Fibroblast of skin of right quadriceps (primary cell): ENCODE measurements around the gene LGR4.

Source experiments
- DNase-seq: peaks from one replicate; pipeline ENCODE4 v3.0.0-alpha.2; 2013

The LGR4 gene

DNA sequence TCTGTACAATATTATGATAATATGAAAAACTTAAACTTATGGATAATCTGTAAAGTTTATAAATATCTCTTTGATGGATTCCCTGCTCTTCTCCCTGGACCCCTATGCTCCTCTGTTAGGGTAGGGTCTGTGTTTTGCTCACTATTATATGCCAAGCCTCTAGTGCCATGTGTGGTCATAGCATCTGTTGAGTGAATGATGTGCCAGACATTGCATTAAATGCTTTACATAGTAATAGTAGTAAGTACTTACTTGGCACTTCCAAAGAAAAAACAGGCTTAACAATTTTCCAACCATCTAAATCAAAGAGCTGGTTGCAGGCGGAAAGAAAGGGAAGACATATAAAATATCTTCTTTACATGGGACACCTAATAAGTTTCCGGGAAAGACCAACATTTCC is 46.8 kb downstream of the LGR4 start:
- DNase-seq: no peak

DNA sequence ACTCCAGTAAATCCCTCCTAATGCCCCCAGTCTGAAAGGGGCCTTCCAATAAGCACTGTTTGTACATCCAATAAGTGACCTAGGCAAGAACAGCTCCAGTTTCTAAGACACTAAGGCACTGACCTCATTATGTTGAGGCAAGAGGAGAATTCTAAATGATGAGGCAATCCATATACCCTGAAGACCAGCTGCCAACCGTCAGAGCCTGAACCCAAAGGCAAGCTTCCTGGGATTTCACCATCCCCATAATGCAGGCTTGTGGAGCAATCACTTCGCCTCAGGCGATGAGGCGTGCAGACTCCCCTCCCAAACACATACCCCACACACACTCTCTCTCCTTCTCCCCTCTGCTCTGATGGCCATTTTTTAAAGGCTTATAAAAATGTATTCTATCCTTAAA is 49.5 kb downstream of the LGR4 start:
- peak; percentile 71 for DNase-seq

DNA sequence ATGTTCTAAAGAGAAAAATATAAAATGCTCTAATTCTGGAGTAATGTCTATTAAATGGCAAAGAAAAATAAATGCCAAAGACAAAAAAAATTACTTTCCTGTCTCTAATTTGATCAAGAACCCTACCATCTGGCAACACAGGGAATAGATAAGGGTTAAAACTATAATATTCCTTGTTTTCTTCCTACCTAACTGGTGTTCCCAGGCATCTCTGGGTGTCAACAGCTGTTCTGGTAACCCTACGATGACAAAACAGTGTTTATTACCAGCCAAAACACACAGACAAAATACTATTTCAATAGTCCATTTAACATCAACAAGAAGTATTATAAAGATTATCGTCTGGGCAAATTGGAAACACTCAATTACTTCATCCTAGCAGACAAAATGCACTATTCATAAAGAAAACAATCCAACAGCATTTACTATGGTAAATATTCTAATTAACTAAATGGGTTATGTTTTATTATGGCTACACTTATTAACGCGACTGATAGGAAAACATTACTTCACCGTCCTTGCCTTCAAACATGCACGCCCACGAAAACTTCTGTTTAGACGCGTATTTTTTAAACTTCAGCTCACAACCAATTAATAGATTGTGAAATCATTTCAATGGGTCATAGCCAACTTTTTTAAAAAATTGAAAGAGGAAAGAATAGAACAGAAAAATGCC is 50.6 kb downstream of the LGR4 start:
- DNase-seq: no peak

DNA sequence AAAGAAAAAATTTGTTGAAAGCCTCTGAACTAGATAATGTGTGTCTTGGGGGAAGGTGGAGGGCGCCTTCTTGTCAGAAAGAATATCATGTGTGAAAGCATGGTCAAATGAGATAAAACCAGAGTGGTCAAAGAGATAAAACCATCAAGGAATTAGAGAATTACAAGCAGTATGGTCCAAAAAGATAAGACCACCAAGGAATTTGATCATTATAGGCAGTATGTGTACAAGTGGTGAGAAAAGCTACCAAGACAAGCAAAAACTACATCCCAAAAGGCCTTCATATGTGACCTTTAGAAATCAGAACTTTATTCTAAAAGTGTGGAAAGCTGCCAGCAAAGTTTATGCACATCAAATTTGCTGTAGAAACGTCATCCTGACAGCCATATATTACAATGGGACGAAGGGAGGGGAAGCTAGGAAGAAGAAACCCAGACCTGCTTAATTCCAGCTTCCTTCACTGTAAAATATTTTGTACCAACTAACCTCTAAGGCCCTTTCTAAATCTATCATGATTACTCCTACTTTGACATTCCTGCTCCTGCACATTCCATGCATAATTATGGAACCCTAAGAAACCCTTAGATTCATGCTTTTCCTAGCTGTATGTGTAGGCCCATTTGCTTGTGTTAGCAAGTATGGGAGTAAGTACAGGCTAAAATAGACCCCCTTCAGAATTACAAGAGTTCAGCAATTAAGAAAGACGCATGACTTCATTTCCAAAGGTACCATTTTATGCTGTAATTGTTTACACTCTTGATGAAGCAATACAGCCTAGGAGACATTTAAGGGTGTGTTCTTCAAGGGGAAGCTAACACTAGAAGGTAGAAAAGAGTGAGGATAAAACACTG is 51.6 kb downstream of the LGR4 start:
- DNase-seq: peak; percentile 39

DNA sequence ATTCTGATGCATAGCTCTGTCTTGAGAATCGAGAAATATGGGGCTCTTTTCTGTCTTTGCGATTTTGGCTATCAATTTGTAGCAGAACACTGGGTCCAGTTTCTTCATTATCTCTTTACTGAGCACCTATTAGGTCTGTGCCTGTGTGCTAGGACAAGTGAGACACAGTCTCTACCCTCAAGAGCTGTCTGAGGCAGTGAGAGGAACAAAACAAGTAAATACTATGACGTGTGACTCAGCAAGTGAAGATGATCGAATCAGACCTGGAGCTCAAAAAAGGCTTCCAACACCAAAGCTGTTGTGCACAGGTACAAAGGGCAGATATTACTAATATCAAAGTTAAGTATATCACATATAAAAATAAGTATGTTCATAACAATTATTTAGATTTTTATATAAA is 52.4 kb downstream of the LGR4 start:
- no peak for DNase-seq

DNA sequence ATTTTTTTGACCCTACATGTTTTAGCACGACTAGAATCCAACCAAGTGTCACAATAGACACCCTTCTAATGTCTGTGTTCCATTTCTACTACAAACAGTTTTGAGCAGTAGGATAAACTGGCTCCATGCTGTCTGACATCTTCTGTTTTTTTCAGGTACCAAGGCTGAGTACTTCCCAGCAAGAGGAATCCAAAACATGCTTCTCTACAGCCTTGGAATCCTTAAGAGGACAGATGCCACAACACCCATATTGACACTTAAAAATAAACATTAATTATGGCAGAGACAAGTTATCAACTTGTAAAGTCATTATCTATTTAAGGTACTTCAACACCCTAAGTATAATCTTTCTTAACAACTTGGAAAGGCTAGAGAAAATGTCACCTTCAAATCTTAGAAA is 54.2 kb downstream of the LGR4 start:
- no peak for DNase-seq

DNA sequence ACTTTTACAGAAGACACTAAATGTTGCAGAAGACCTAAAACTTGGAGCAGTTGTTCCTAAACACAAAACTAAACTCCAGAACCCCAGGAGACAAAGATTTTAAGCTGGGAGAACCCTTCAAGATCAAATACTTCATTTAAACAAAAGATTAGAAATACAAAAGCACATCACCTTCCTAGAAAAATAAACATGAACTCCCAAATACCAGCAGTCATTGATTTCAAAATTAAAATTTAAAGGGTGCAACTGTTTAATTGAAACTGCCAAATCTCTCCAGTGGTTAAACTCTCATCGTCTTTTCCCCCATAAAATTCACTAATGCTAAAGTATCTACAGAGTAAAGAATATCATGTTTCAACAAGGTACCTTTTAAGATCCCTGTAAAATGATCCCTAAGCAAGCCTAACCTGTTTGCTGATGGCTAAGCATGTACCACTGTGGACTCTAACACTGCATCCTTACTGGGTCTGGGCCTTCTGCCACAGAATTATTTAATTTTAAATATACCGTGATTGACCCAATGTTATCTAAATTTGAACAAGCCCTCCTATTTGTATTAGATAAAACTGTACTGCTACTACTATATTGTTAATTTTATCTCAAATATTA is 55.9 kb downstream of the LGR4 start:
- no peak for DNase-seq

DNA sequence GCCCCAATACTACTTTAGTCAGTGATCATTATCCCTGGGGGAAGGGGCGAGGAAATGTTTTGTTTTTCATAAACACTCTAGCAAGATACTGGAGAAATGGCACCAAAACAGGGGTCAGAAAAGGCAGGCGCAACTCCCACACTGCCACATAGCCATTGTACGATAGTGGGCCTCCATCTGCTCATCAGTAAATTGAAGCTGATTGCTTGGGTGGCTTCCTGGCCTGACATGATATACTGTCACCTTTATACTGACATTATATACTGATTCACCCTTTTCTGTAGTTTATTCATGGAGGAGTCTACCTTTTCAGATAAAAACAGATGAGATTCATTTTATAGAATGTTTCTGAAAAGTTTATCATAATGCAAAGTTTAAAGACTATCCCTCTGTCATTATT is 57.9 kb downstream of the LGR4 start:
- no peak for DNase-seq

DNA sequence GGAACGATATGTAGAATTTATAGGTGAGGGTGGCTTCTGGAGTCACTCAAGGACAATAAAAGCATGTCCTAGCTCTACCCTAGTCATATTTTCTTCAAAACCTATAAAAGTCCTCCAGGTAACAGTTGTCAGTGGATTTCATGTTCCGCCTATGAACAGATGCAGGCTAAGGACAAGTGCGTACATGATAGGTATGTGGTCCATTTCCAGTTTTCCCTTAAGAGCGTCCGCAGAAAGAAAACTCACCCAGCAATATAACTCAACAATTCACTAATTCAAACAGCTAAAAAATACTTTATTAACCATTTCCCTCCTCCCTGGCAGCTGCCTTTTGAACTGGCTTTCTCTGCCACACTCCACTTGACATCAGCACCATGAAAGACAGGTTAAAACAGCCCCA is 59.4 kb downstream of the LGR4 start:
- DNase-seq: no peak

DNA sequence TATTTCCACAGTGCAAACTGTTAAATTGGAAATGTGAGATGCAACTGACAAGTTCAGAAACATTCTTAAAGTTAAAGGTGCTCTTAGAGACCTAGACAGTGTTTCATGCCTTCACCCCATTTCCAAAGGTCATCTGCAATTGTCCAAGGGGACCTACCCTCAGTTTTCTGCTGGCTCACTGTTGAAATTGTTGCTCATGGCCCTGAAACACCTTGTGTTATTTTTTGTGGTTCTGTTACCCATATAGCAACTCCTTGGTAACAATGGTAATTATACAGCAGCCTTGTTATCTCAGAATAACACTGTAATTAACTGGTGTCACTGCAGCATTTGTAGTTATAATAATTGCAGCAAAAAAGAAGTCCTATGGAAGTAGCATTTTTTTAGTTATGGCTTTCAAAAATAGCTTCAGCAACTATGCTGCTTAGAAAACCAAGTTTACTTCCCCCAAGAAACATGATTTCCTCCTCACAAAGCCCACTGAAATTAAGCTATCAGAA is 60.3 kb downstream of the LGR4 start:
- no peak for DNase-seq

DNA sequence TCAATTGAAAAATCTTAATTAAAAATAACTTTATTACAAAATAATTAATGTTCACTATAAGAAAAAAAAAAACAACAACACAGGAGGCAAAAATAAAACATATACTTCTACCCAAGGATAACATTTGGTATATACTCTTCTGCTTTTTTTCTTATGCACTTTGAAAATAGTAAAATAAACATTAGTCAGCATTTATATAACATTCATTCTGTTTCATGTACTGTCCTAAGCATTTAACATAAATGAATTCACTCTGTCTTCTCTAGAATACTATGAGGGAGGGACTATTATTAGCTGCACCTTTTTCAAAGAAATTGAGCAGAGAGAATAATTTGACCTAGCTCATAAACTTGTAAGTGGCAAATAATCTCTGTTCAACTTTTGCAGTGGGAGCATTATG is 61.3 kb downstream of the LGR4 start:
- DNase-seq: no peak

DNA sequence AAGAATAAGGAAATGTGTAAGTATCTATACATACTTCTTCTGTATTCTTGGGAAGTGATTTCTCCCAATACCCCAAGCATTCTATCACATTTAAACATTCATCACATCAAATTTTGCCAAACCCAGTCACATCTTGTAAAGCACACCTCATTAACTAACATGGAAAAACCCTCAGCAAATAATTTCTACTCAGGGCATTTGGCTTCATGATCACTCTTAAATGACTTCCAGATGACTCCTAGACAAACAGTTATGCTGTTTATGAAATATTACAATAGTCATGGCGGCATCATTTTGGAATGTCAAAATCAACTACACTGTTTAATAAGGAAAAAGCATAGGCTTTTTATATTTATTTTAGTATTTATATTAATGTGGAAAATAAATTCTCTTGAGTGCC is 62.3 kb downstream of the LGR4 start:
- DNase-seq: peak; percentile 15

DNA sequence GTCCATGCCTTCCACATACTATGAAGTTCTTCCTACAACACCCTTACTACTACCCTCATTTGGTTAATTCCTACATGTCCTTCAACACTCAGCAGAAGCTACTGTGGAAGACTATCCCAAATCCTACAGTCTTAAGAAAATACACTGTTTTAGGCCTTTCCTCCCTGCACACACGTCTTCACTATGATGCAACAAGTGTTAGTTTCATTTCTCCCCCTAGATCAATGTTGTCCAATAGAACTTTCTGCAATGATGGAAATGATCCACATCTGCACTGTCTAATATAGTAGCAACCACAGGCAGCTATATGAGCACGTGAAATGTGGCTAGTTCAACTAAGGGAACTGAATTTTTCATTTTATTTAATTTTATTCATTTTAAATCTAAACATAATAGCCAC is 62.8 kb downstream of the LGR4 start:
- no peak for DNase-seq

DNA sequence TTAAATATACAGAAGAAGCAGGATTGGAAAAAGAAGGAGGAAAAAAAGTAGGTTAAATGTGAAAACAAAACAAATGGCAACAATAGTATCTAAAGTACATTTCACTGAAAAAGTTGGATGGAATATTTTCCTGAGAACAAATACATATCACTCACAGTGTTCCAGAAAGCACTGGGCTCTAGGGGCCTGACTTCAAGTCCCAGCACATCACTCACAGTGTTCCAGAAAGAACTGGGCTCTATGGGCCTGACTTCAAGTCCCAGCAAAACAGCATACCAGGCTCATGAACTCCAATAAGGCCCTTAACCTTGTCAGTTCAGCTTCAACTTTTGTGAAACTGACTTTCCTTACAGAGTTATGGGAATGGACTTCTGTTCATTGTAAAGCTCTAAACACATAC is 63.5 kb downstream of the LGR4 start:
- DNase-seq: no peak

DNA sequence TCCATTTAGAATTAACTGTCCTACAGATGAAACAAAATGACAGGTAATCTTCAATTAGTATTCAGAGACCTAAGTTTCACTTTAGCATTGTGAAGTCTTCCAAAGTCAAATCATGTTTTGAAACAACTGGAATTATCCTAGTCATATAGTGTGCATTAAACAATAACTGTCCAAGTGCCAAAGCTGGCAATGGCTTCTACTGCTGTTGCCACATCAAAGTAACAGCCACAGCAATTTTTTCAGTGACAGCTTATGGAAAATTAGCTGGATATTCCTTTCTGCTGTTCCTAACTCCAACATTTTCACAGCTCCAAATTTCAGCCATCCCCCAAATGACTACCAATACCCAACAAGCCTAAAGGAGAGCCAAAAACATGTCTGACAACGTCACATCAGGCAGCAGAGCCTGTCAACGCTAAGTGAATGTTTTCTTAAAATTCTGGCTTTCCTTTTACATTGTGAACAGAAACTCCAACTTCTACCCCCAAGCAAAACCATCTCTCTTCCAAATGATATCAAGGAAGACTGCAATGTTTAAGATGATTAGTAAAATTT is 64.3 kb downstream of the LGR4 start:
- DNase-seq: no peak

DNA sequence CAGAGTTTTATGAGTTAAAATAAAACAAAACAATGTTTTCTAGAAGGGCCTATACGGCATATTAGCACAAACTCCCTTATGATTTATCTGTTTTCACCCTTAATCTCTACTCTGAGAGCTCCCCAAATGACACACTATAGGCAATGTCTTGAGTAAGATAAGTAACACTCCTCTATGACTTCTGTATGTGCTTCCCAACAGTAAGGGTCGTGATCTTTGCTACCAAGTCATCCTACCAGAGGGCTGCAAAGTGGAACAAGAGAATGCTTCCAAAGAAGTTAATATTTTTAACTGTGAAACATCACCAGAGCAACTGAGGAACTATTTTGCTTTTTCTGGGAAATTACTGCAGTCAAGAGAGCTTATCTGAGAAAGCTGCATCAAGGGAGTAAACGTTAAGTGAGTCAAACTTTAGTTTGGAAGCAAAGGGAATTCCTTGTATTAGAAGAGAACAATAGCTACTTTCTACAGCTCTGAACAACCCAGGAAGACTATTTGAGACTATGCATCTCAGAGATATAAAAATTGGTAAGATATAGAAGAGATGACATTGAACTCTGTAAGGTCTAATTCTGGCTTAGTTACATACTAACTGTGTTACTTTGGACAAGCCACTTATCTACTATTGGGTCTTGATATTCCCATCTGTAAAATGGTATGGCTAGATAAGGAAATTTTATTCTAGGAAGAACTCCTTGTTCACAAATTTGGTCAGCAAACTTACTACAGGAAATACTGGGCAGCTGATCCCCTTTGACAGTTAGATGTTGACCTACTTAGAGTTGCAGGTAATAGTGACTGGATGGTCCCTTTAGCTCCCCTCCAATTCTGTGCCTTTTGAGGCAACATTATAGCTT is 65.9 kb downstream of the LGR4 start:
- no peak for DNase-seq

DNA sequence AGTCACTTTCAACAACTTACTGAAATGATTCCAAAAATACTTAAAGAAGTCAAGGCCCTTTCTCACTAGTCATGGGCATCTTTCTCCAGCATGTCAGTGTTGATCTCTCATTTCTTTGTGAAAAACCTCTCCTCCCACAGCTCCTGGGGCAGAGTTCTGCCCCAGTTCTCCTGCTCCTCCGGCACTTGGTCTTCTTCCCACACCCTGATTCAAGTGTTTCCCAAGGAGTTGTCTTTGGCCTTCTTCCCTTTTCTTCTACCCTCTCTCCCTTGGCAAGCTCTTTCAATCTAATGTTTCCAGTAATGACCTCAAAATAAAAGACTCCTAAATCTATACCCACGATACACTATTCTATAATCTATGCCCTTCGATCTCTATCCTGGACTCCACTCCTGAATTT is 67.5 kb downstream of the LGR4 start:
- no peak for DNase-seq

DNA sequence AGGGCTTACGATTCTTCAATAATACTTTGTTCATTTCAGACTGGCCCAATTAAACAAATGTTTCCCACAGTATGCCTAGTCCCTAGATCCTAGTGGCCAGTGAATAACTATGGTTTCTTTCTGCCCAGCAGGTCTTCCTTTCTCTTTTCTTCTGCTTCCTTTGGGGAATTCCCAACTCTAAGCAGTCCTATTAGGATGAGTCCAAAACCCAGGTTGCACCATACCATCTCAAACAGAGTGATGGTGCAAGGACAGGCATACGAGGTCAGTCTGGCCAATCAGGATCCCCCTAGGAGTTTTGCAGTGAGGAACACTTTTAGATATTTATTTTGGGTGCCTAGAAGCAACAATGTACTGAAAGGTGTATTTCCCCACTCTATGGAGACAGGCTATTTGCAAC is 68.2 kb downstream of the LGR4 start:
- no peak for DNase-seq

DNA sequence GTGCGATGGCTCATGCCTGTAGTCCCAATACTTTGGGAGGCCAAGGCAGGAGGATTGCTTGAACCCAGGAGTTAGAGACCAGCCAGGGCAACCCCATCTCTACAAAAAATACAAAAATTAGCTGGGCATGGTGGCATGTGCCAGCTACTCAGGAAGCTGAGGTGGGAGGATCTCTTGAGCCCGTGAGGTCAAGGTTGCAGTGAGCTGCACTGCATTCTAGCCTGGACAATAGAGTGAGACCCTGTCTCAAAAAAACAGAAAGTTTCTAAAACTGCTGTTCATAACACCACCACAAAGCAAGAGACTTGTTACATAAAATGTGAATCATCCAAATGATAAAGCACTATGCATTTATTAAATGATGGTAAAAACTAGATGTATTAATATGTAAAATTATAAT is 69.4 kb downstream of the LGR4 start:
- DNase-seq: no peak

DNA sequence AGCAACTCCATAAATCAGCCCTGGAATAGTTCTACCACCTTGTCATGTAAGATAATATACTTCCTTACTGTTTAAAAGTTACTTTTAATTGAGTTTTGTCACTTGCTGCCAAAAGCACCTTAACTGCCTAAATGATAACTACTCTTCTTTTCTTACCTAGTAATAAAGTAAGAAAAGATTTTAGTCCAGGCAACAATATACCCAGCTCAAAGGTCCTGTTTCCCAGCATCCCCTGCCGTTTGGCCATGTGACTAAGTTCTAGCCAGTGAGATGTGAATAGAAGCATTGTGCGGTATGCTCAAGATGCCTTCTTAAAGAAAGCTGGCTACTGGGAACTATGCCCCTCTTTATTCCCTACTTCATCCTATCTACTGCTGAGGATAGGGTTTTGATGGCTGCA is 70.1 kb downstream of the LGR4 start:
- DNase-seq: no peak

DNA sequence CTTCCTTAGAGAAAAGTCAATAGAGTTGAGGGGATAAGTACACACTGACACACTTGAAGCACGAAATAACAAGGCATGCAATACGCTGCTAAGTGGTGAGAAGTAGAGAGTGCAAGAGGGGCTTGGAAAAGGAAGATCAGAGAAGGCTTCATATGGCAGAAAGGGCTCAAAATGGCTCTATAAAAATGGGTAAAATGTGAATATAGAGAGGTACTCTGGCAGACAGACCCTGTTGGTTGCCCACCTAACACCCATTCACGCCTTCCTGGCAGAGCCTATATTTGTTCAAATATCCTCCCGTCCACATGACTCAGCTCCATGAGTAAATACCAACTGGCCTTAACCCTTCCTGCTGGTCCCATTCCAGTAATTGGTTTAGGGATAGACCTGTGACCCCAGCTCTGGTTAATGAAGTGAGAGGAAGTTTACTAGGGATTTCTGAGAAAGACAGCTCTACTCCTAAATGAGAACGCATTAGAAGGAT is 70.7 kb downstream of the LGR4 start:
- DNase-seq: no peak

DNA sequence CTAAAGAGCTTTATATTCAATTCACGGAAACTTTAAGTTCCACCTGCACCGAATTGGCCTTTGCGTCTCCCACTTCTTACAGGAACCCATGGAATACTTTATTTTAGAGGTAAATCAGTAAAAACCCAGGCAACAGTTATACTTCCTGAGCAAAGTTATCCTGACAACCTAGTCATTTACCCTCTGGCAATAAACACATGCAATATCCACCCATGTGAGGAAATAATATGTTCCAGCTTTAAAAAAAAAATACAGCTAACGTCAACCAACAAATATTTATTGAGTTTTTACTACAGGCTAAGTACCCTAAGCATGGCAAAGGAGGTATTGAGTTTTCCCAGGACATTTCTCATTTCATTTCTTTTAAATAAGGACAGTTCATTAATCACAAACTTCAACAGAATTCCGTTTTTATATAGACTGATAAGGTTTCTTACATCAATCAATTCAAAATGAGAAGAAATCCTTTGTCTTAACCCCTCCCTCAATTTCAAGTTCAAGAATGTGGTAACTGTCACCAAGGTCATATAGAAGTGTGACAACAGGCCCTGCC is 71.2 kb downstream of the LGR4 start:
- no peak for DNase-seq
